HG02938 (cell line): ENCODE measurements around the gene TGIF1.
A peak's percentile ranks its signal among the peaks of the same experiment; 100 is the strongest.

ENCODE experiments used
- ATAC-seq: cut with Tn5 transposase; IDR thresholded peaks from one replicate; pipeline ENCODE4 v1.9.1; 2021; ENCODE audit warnings: mild to moderate bottlenecking, moderate library complexity; ENCODE audit not compliant: unreplicated experiment

The TGIF1 gene

GRCh38 chr18:3429121-3429520 is 20.9 kb upstream of the TGIF1 start:
- no peak for ATAC-seq

- ATAC-seq, result no peak
These were observed 15.3 kb upstream of the TGIF1 start for GRCh38 chr18:3434685-3435084.

GRCh38 chr18:3440341-3440740 is 9.6 kb upstream of the TGIF1 start:
- no peak for ATAC-seq

- no peak for ATAC-seq
These were observed 8.7 kb upstream of the TGIF1 start for GRCh38 chr18:3441290-3441689.

GRCh38 chr18:3442919-3443318 is 7.1 kb upstream of the TGIF1 start:
- no peak for ATAC-seq

GRCh38 chr18:3444296-3444695 is 5.7 kb upstream of the TGIF1 start:
- ATAC-seq, result no peak

- ATAC-seq, result no peak
These were observed 5.0 kb upstream of the TGIF1 start for GRCh38 chr18:3444954-3445353.

- no peak for ATAC-seq
These were observed 2.7 kb upstream of the TGIF1 start for GRCh38 chr18:3447068-3447894.

GRCh38 chr18:3447895-3448837 is 1.8 kb upstream of the TGIF1 start:
- ATAC-seq, result peak; percentile 66

GRCh38 chr18:3448838-3449511 is 997 bp upstream of the TGIF1 start:
- peak; percentile 42 for ATAC-seq

GRCh38 chr18:3449512-3450011 is 410 bp upstream of the TGIF1 start:
- peak; percentile 8 for ATAC-seq

GRCh38 chr18:3450799-3451182 is 819 bp downstream of the TGIF1 start:
- no peak for ATAC-seq

GRCh38 chr18:3451183-3451988 is 1.4 kb downstream of the TGIF1 start:
- ATAC-seq, result no peak

- no peak for ATAC-seq
These were observed 2.2 kb downstream of the TGIF1 start for GRCh38 chr18:3451989-3452749.

- ATAC-seq, result no peak
These were observed 3.0 kb downstream of the TGIF1 start for GRCh38 chr18:3452750-3453539.

- ATAC-seq, result no peak
These were observed 3.8 kb downstream of the TGIF1 start for GRCh38 chr18:3453540-3454364.

GRCh38 chr18:3454365-3455089 is 4.6 kb downstream of the TGIF1 start:
- ATAC-seq, result no peak
